C4-2B (cell line): Measurements from ENCODE around the gene NOS1.

Experiments
- CTCF ChIP-seq: fragments of 450-650 bp; conservative IDR thresholded peaks from 2 replicates; pipeline ENCODE4 v1.5.1; 2017; ENCODE audit warnings: mild to moderate bottlenecking
- ZFX ChIP-seq: fragments of 450-650 bp; IDR thresholded peaks from 2 replicates; pipeline ENCODE4 v1.6.1; 2017

- TF ChIP-seq CTCF (no peak), ZFX (no peak)
Measured at GRCh38 chr12:117279606-117280005, 81.8 kb downstream of the NOS1 start.
